ENCODE data around the gene ASXL2.

DNA sequence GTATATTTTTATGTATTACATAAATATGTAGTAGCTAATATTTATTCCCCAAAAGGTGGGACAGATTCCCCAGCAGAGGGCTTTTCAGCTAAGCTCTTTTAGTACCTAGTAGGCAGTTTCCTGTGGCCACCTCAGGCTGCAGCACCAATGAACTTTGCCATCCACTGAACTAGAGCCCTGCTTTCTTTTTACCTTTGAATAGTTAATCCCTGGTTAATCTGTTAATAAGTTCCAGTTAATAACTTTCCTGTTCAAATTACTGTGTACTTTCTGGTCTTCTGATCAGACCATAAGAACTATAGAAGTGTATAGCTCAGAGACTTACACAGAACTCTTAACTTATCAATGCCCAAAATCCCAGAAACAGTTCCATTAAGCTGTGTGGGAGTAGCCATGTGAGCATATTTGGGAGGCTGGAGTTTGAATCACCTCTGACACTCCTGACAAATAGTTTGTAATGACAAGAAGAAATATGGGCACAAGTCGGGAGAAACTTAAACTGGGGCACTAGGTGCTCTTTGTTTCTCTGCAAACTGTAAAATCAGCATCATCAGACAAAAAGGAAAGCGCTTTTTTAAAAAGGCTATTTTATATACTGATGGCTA is 40.0 kb downstream of the ASXL2 start:
- TF ChIP-seq, protein P1, sequence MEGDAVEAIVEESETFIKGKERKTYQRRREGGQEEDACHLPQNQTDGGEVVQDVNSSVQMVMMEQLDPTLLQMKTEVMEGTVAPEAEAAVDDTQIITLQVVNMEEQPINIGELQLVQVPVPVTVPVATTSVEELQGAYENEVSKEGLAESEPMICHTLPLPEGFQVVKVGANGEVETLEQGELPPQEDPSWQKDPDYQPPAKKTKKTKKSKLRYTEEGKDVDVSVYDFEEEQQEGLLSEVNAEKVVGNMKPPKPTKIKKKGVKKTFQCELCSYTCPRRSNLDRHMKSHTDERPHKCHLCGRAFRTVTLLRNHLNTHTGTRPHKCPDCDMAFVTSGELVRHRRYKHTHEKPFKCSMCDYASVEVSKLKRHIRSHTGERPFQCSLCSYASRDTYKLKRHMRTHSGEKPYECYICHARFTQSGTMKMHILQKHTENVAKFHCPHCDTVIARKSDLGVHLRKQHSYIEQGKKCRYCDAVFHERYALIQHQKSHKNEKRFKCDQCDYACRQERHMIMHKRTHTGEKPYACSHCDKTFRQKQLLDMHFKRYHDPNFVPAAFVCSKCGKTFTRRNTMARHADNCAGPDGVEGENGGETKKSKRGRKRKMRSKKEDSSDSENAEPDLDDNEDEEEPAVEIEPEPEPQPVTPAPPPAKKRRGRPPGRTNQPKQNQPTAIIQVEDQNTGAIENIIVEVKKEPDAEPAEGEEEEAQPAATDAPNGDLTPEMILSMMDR (IDR thresholded peaks at IDR 0.05): no peak
- TF ChIP-seq POLR2A (IDR thresholded peaks at IDR 0.05): no peak
